Suprapubic skin (tissue), 3 donors: Measurements from ENCODE around the gene MLX.

Experiments used
- POLR2A ChIP-seq, 2 donors: fragments of 450-650 bp; IDR thresholded peaks; one replicate each; pipeline ENCODE4 v1.6.1; 2017; ENCODE audit warnings: antibody characterized with exemption in 2 of 2, mild to moderate bottlenecking in 2 of 2, moderate library complexity in 2 of 2
- TF ChIP-seq, protein P1 (sequence below), 2 donors: fragments of 200-600 bp in 1 of 2; fragments of 450-650 bp in 1 of 2; sonication (generic) in 1 of 2; IDR thresholded peaks; one replicate each; pipeline ENCODE4 v1.5.1; 2016 to 2019; ENCODE audit warnings: antibody characterized with exemption in 2 of 2, mild to moderate bottlenecking in 1 of 2, moderate library complexity in 1 of 2

DNA sequence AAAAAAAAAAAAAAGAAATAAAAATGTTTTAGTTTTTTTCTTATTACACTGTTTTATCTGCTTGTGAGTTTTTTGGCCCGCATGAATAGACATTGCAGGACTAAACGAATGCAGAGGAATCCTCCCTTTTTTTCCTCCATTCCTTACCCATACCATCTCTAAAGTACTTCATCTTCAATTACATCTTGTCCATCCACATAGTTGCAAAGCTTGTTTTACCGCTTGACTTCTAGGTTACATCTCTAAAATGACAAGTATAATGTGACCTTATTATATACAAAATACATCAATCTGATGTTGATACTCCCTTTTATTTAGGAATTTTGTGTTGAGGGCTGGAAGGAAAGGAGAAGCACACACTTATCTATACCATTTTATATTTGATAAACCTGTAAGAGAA lies 29.5 kb downstream of the MLX start:
- TF ChIP-seq, protein P1, sequence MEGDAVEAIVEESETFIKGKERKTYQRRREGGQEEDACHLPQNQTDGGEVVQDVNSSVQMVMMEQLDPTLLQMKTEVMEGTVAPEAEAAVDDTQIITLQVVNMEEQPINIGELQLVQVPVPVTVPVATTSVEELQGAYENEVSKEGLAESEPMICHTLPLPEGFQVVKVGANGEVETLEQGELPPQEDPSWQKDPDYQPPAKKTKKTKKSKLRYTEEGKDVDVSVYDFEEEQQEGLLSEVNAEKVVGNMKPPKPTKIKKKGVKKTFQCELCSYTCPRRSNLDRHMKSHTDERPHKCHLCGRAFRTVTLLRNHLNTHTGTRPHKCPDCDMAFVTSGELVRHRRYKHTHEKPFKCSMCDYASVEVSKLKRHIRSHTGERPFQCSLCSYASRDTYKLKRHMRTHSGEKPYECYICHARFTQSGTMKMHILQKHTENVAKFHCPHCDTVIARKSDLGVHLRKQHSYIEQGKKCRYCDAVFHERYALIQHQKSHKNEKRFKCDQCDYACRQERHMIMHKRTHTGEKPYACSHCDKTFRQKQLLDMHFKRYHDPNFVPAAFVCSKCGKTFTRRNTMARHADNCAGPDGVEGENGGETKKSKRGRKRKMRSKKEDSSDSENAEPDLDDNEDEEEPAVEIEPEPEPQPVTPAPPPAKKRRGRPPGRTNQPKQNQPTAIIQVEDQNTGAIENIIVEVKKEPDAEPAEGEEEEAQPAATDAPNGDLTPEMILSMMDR (IDR thresholded peaks at IDR 0.05), result no peak
- TF ChIP-seq POLR2A (IDR thresholded peaks at IDR 0.05), result no peak
